Endothelial cell of umbilical vein (primary cell): ENCODE measurements around the gene ELMO1. TPM values are rescaled to one million over a fixed set of nuclear protein-coding genes. Genes with fewer than 3 reads are reported as not detected.

Experiments
- BruUV-seq: library from RNA; stranded (reverse); fragments of 400-500 nt; replicated peaks from 2 replicates; lab custom pipeline; 2021; lab: Mats Ljungman, UMichigan
- CTCF ChIA-PET: fragments of 300-600, 350-600 bp; sonication (Branson Sonifier 250); formaldehyde crosslinking; loops from one replicate; lab custom pipeline; 2021; ENCODE audit warnings: antibody characterized with exemption, inconsistent platforms; lab: Charles Lee
- POLR2A ChIA-PET: fragments of 300-600, 350-600 bp; sonication (Branson Sonifier 250); formaldehyde crosslinking; loops from one replicate; lab custom pipeline; 2021; ENCODE audit warnings: antibody characterized with exemption, inconsistent platforms; lab: Charles Lee
- DNase-seq: peaks from one replicate; pipeline ENCODE4 v3.0.0-alpha.2; 2011; ENCODE audit warnings: low read depth, low spot score
- FAIRE-seq: peaks from 2 replicates; lab custom pipeline; 2011; peaks lifted over from hg19 to GRCh38; lab: Jason Lieb, UNC
- H2AFZ ChIP-seq: 2 replicates; pipeline ENCODE4 v1.6.0; 2012; ENCODE audit warnings: low read depth, low read length, control low read depth, inconsistent platforms
- H3K27ac ChIP-seq: 2 replicates; pipeline ENCODE4 v1.5.1; 2011; ENCODE audit warnings: low read depth, mild to moderate bottlenecking, control low read depth, low read length, moderate library complexity; ENCODE audit not compliant: insufficient read depth
- H3K27me3 ChIP-seq, 2 experiments: 2 replicates each; pipeline versions ENCODE4 v1.6.0 to v1.6.1; 2011; ENCODE audit warnings: low read length in 2 of 2, mixed read lengths in 1 of 2; ENCODE audit not compliant: control insufficient read depth in 2 of 2, insufficient read depth in 2 of 2
- H3K36me3 ChIP-seq, 2 experiments: 2 replicates in 1 of 2; 3 replicates in 1 of 2; pipeline ENCODE4 v1.5.1; 2011; ENCODE audit warnings: low read length in 2 of 2, mild to moderate bottlenecking in 1 of 2, moderate library complexity in 1 of 2; ENCODE audit not compliant: control insufficient read depth in 2 of 2, insufficient read depth in 2 of 2; ENCODE audit errors: extremely low read depth in 1 of 2
- H3K4me1 ChIP-seq: 3 replicates; pipeline ENCODE4 v1.5.1; 2011; ENCODE audit warnings: mild to moderate bottlenecking, low read length; ENCODE audit not compliant: control insufficient read depth, insufficient read depth; ENCODE audit errors: extremely low read depth
- H3K4me2 ChIP-seq: 2 replicates; pipeline ENCODE4 v1.6.1; 2011; ENCODE audit warnings: low read length, control low read depth, mixed read lengths; ENCODE audit not compliant: insufficient read depth
- H3K4me3 ChIP-seq, 3 experiments: fragments of 200-600 bp in 1 of 3; sonication (generic), shearing (Covaris generic) in 1 of 3; replicated peaks in 1 of 3; 2 replicates each; pipeline ENCODE4 v1.5.1; 2011 to 2016; ENCODE audit warnings: control low read depth in 3 of 3, low read length in 3 of 3, mild to moderate bottlenecking in 2 of 3, inconsistent platforms in 1 of 3, low read depth in 1 of 3, moderate library complexity in 1 of 3; ENCODE audit not compliant: insufficient read depth in 1 of 3
- H3K79me2 ChIP-seq: 2 replicates; pipeline ENCODE4 v1.6.0; 2012; ENCODE audit warnings: low read length, inconsistent platforms; ENCODE audit not compliant: control insufficient read depth, insufficient read depth
- H3K9ac ChIP-seq: replicated peaks from 2 replicates; pipeline ENCODE3; 2011; ENCODE audit warnings: low read length, control low read depth; ENCODE audit not compliant: insufficient read depth; ENCODE audit errors: extremely low read depth
- H3K9me1 ChIP-seq: replicated peaks from 3 replicates; pipeline ENCODE4 v1.6.0; 2011; ENCODE audit warnings: mild to moderate bottlenecking, low read length; ENCODE audit not compliant: control insufficient read depth, insufficient read depth; ENCODE audit errors: extremely low read depth
- H3K9me3 ChIP-seq: replicated peaks from 2 replicates; pipeline ENCODE4 v1.5.1; 2012; ENCODE audit warnings: low read length, inconsistent platforms; ENCODE audit not compliant: control insufficient read depth, insufficient read depth
- H4K20me1 ChIP-seq: replicated peaks from 2 replicates; pipeline ENCODE3; 2011; ENCODE audit warnings: mild to moderate bottlenecking, low read length; ENCODE audit not compliant: control insufficient read depth, insufficient read depth; ENCODE audit errors: extremely low read depth
- FOS ChIP-seq: IDR thresholded peaks from 2 replicates; pipeline ENCODE4 v1.6.1; 2011; ENCODE audit warnings: mild to moderate bottlenecking, low read length, moderate library complexity, borderline replicate concordance; ENCODE audit not compliant: insufficient read depth
- GATA2 ChIP-seq: IDR thresholded peaks from 2 replicates; pipeline ENCODE4 v1.7.0; 2011; ENCODE audit warnings: low read depth, mild to moderate bottlenecking, moderate library complexity, mixed read lengths, low read length; ENCODE audit not compliant: insufficient read length, insufficient read depth
- JUN ChIP-seq: IDR thresholded peaks from 2 replicates; pipeline ENCODE4 v1.6.1; 2011; ENCODE audit warnings: borderline replicate concordance, low read depth; ENCODE audit not compliant: insufficient read length, insufficient read depth
- MAX ChIP-seq: IDR thresholded peaks from 2 replicates; pipeline ENCODE4 v1.6.1; 2011; ENCODE audit not compliant: insufficient read depth, insufficient read length
- MYC ChIP-seq: IDR thresholded peaks from one replicate; pipeline ENCODE4 v1.6.1; 2011; ENCODE audit warnings: mild to moderate bottlenecking, low read depth, low read length
- POLR2A ChIP-seq: IDR thresholded peaks from 2 replicates; pipeline ENCODE4 v1.6.1; 2012; ENCODE audit warnings: low read depth, mild to moderate bottlenecking, control low read depth, low read length
- POLR2AphosphoS5 ChIP-seq: IDR thresholded peaks from 2 replicates; pipeline ENCODE4 v1.6.1; 2012; ENCODE audit warnings: low read depth, mild to moderate bottlenecking, control low read depth, low read length, moderate library complexity; ENCODE audit not compliant: insufficient read depth
- dilution Hi-C: fragments of 300-500 bp; cut with MboI; formaldehyde crosslinking; loops from one replicate; pipeline ENCODE4 v1.15.0; 2019; ENCODE audit warnings: low sequenced_read_pairs; ENCODE audit not compliant: extremely low pct_ligation_motif_present
- intact Hi-C: fragments of 100-400 bp; cut with micrococcal nuclease; formaldehyde crosslinking; loops from one replicate; pipeline ENCODE4 v1.10.0; 2022
- polyA plus RNA-seq, 4 experiments: library from polyadenylated mRNA; depleted of rRNA in 3 of 4; stranded (reverse) in 3 of 4; unstranded in 1 of 4; fragments of >200 nt; gene quantifications; 2 replicates each; pipeline versions ENCODE4 v1.2.1 to v1.2.3, GENCODE V29; 2011 to 2012; ENCODE audit warnings: missing spikeins in 1 of 4
- total RNA-seq: library from RNA; stranded (reverse); gene quantifications from 2 replicates; pipeline ENCODE4 v1.2.3, GENCODE V29; 2021

Gene ELMO1
- total and polyA plus RNA-seq, 2 donors (not counting 3 experiments of a cell fraction or from before 2014, with no cell fraction given), result 17.0 to 30.6 TPM

- Histone ChIP-seq H3K27me3 (no peaks in the 10 kb centered on the region), H2AFZ (no peak overlapping the region), H3K79me2 (no peaks in the 10 kb centered on the region), H4K20me1 (no peaks in the 10 kb centered on the region), H3K4me1 (peaks cover 21% of the 10 kb centered on the region), H3K9me3 (no peaks in the 10 kb centered on the region), H3K36me3 (no peaks in the 10 kb centered on the region), H3K4me3 (no peak overlapping the region), H3K4me2 (no peak overlapping the region), H3K9me1 (no peaks in the 10 kb centered on the region), H3K9ac (no peak overlapping the region), H3K27ac (no peak overlapping the region)
- ChIA-PET CTCF (interaction anchor here (1.3 kb wide), 1 partner anchor 91 kb away, joined by 4 read pairs; the partner anchor contains the start of gene ELMO1), POLR2A (no interaction called here)
- DNase-seq, result no peak
- BruUV-seq, result no TSS peak
- no peak for TF ChIP-seq FOS
- TF ChIP-seq MAX, result no peak
- no peak for TF ChIP-seq MYC
- dilution Hi-C loops (no loop called here), intact Hi-C loops (no loop called here)
- FAIRE-seq, result no peak
These were observed 91.6 kb downstream of the ELMO1 start for GRCh38 chr7:37356911-37357636.

GRCh38 chr7:37354656-37355131 is 94.0 kb downstream of the ELMO1 start:
- no peaks in the 10 kb centered on the region for H3K79me2 ChIP-seq
- H3K9me3 ChIP-seq, result no peaks in the 10 kb centered on the region
- H3K9ac ChIP-seq, result peak overlapping the region; percentile 44
- FAIRE-seq (peak; percentile 70), DNase-seq (peak; percentile 98)
- no peaks in the 10 kb centered on the region for H4K20me1 ChIP-seq
- no peaks in the 10 kb centered on the region for H3K27me3 ChIP-seq
- peak overlapping the region; percentile 12 for H2AFZ ChIP-seq
- H3K4me2 ChIP-seq, result peak overlapping the region; percentile 23
- TF ChIP-seq FOS (peak; percentile 33), JUN (peak; percentile 62), POLR2AphosphoS5 (peak; percentile 46), POLR2A (no peak), MAX (no peak), GATA2 (peak; percentile 56)
- no peaks in the 10 kb centered on the region for H3K36me3 ChIP-seq
- intact Hi-C loops (loop anchor here (1.0 to 5.0 kb wide), 6 partner anchors 70 to 153 kb away; partner anchors contain the start of gene ELMO1), dilution Hi-C loops (no loop called here)
- no TSS peak for BruUV-seq
- ChIA-PET POLR2A (no interaction called here), CTCF (interaction anchor here (0.9 to 4.3 kb wide), 11 partner anchors 10 to 378 kb away, joined by 3 to 18 read pairs (median 3); no protein-coding TSS in a partner anchor)
- no peaks in the 10 kb centered on the region for H3K9me1 ChIP-seq
- H3K4me1 ChIP-seq, result peaks cover 21% of the 10 kb centered on the region
- peak overlapping the region; percentile 66 for H3K27ac ChIP-seq
- no peak overlapping the region for H3K4me3 ChIP-seq
